Measurements from ENCODE around the gene GBX1.

The GBX1 gene

DNA sequence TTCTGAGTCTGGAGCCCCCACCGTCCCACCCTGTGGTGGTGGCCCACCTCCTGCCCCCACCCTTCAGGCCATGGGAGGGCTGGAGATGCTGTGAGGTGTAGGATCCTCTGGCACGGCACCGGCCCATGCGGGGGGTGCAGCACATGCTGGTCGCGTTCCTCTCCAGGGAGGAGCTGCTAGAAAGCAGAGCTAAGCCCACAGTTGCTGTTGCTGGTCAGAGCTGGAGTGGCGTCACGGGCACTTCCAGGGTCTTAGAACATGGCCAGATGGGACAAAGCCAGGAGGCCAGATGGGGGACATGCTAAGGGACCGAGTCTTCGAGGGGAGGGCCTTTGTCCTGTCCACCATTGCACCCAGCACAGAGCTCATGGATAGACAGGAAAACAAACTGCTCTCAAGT is 59.6 kb downstream of the GBX1 start:
- H3K4me3 ChIP-seq (ENCODE audit: low read depth, low read length) = no peak overlapping the region
- no peak for TF ChIP-seq CTCF (conservative IDR thresholded peaks at IDR 0.05; ENCODE audit: low read depth, low read length)
- DNase-seq (ENCODE audit: low read depth) = no peak

GRCh38 chr7:151104411-151105235 is 62.9 kb downstream of the GBX1 start:
- no peak for TF ChIP-seq CTCF (conservative IDR thresholded peaks at IDR 0.05; ENCODE audit: low read depth, low read length)
- DNase-seq (ENCODE audit: low read depth) = peak; percentile 90
- H3K4me3 ChIP-seq (ENCODE audit: low read depth, low read length) = no peak overlapping the region

DNA sequence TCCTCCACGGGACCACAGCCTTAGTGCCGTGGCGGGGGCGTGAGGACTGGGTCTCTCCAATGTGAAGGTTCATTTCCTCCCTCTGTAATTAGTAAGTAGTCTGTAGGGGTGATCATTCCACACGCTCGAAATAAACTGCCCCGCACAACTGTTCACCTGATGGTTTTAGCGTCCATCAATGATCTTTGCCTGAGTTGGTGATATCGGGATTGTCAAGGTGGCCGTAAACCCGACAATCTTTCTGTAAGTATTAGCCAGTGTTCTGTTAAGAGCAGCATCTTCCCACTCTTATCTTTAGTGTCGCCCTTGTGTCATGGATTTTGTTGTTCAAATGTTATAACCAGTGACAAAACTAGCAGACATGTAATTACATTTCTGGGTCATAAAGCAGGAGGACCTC is 63.5 kb downstream of the GBX1 start:
- TF ChIP-seq CTCF (conservative IDR thresholded peaks at IDR 0.05; ENCODE audit: low read depth, low read length) = no peak
- H3K4me3 ChIP-seq (ENCODE audit: low read depth, low read length) = no peak overlapping the region
- DNase-seq (ENCODE audit: low read depth) = no peak

GRCh38 chr7:151102991-151103390 is 64.5 kb downstream of the GBX1 start:
- TF ChIP-seq CTCF (conservative IDR thresholded peaks at IDR 0.05; ENCODE audit: low read depth, low read length) = no peak
- H3K4me3 ChIP-seq (ENCODE audit: low read depth, low read length) = no peak overlapping the region
- DNase-seq (ENCODE audit: low read depth) = no peak

DNA sequence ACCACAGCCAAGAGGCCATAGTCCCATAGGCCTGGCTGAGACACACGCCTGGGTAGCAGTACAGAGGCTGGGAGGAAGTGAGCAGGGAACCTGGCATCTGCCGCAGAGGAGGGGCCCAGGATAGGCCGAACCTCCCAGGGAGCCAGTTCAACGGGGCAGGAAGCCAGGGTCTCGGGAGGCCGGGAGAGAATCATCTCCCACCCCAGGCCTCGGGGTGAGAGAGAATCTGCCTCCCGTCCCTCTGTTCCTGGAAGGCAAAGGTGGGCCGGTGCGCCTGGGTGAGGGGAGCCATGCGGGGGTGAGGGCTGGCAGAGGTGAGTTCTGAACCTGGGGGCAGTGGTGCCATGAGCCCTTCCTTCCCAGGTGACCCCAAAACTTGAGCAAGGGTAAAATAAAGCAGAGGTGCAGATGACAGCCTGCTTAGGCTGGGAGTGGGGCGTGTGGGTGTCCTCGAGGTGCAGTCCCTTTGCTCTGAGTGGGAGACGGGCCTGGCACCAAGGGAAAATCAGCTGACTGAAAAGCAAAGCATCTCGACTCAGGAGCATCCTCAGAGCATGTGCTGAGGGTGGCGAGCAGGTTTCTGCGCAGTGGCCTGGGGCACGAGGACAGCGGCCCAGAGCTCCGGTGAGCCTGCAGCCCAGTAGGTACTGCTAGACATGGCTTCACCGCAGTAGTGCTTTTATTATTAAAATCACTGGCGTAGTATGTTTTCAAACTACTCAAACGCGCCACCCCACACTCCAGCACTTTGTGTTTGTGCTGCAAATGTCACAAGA is 65.7 kb downstream of the GBX1 start:
- H3K4me3 ChIP-seq (ENCODE audit: low read depth, low read length) = no peak overlapping the region
- no peak for DNase-seq (ENCODE audit: low read depth)
- TF ChIP-seq CTCF (conservative IDR thresholded peaks at IDR 0.05; ENCODE audit: low read depth, low read length) = no peak

DNA sequence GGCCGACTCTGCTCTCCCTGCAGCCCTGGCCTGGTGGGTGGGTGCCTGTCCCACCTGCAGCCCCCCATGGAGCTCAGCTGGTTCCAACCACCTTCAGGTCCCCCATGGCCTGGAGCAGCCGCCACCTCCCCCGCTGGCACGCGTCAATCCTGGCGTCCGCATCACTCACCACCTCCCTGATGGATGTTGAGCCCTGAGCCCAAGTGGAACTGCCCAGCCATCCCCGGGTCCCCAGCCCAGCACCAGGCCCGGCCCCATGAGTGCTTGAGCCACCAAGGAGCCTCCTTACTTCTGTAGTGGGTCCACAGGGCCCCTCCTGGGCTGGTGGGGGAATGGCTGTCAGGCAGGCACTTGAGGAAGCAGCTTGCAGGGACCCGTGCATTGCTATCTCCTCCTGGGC is 66.6 kb downstream of the GBX1 start:
- TF ChIP-seq CTCF (conservative IDR thresholded peaks at IDR 0.05; ENCODE audit: low read depth, low read length) = no peak
- no peak for DNase-seq (ENCODE audit: low read depth)
- no peak overlapping the region for H3K4me3 ChIP-seq (ENCODE audit: low read depth, low read length)

All from choroid plexus epithelial cell (primary cell).